Thyroid gland (tissue), 4 donors: ENCODE results near the gene ITCH. TPM values are rescaled to one million over a fixed set of nuclear protein-coding genes. Genes with fewer than 3 reads are reported as not detected.
A peak's percentile ranks its signal among the peaks of the same experiment; 100 is the strongest.
"Not testable (repeated sequence)": the region's sequence is repeated elsewhere in the genome, so short reads cannot be mapped to it uniquely, and the experiment has no call there.

Experiments used
- DNase-seq, 2 donors: peaks; one replicate each; pipeline ENCODE4 v3.0.0-alpha.2; 2019
- H3K27ac ChIP-seq, 3 donors: fragments of 200-600 bp; sonication (generic); 1 replicate in 2 of 3; 2 replicates in 1 of 3; pipeline ENCODE4 v1.5.1; 2016 to 2019; ENCODE audit warnings: mild to moderate bottlenecking in 1 of 3, moderate library complexity in 1 of 3
- H3K27me3 ChIP-seq: fragments of 200-600 bp; sonication (generic); one replicate; pipeline ENCODE4 v1.5.1; 2019
- H3K36me3 ChIP-seq, 2 donors: fragments of 200-600 bp; sonication (generic); one replicate each; pipeline ENCODE4 v1.5.1; 2016 to 2019
- H3K4me1 ChIP-seq, 2 donors: fragments of 200-600 bp; sonication (generic); one replicate each; pipeline ENCODE4 v1.5.1; 2017 to 2019
- H3K4me3 ChIP-seq, 3 donors: fragments of 200-600 bp; sonication (generic); replicated peaks in 1 of 3; 1 replicate in 2 of 3; 2 replicates in 1 of 3; pipeline ENCODE4 v1.5.1; 2016; ENCODE audit warnings: mild to moderate bottlenecking in 1 of 3
- H3K9me3 ChIP-seq: fragments of 200-600 bp; sonication (generic); one replicate; pipeline ENCODE4 v1.5.1; 2017
- POLR2A ChIP-seq, 2 donors: fragments of 450-650 bp; IDR thresholded peaks; one replicate each; pipeline ENCODE4 v1.6.1; 2017; ENCODE audit warnings: antibody characterized with exemption in 2 of 2, mild to moderate bottlenecking in 2 of 2, moderate library complexity in 1 of 2
- WGBS, 2 donors: methylation state at CpG; one replicate each; pipeline ENCODE4 v1.1.5; 2017; 5-methylcytosine and 5-hydroxymethylcytosine counted together
- intact Hi-C: fragments of 100-400 bp; cut with DNase I; formaldehyde crosslinking; loops from one replicate; pipeline ENCODE4 v1.15.1; 2023
- total RNA-seq, 4 donors: library from RNA; depleted of rRNA; stranded (reverse); fragments of >200 nt; gene quantifications; one replicate each; pipeline ENCODE4 v1.2.3, GENCODE V29; 2016
- TF ChIP-seq, protein P1 (sequence below), 6 experiments: fragments of 200-600 bp in 3 of 6; fragments of 450-650 bp in 3 of 6; sonication (generic) in 3 of 6; IDR thresholded peaks; one replicate each; pipeline ENCODE4 v1.5.1; 2016 to 2019; ENCODE audit warnings: antibody characterized with exemption in 6 of 6, mild to moderate bottlenecking in 2 of 6, inconsistent platforms in 1 of 6, moderate library complexity in 1 of 6

The ITCH gene
- total RNA-seq, 4 donors from 2014 or later: 67.5 to 120 (median 75.5) TPM

DNA sequence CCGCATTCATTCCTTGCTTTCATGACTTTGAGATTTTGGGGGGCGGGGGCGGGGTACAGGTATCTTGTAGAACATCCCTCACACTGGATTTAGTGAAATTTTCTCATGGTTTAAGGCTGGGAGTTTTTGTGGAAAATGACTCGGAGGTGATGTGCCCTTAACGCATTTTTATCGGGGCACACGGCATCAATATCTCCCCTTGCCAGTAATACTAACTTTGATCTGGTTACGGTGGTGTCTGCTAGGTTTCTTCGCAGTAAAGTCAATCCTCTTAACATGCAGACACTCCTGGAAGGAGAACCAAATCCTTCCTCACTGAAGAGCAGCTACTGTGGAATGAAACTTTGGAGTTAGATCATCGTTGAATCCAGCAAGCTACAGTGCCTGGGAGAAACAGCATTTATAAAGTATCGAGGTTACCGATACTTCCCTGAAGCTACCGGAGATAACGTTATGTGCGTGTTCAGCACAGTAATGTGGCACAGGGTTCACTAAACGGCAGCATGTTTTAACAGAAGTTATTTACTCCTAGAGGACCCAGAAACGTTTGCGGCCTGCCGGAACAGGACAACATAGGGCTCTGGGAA, 151.9 kb downstream of the ITCH start:
- H3K4me1 ChIP-seq: peaks cover 31 to 57% of the 10 kb centered on the region in 2 donors
- no peak for DNase-seq
- H3K36me3 ChIP-seq: no peaks in the 10 kb centered on the region
- H3K4me3 ChIP-seq: peak overlapping the region in 2 of 3 donors; percentile 55 to 75
- H3K27me3 ChIP-seq: no peaks in the 10 kb centered on the region
- intact Hi-C loops: no loop called here
- 21 to 26% methylated on average over 19 of the region's 19 CpGs for WGBS, 2 donors
- H3K27ac ChIP-seq: peak overlapping the region; percentile 83 to 99 (median 95)
- no peaks in the 10 kb centered on the region for H3K9me3 ChIP-seq
- no peak for TF ChIP-seq POLR2A (IDR thresholded peaks at IDR 0.05)
- TF ChIP-seq, protein P1, sequence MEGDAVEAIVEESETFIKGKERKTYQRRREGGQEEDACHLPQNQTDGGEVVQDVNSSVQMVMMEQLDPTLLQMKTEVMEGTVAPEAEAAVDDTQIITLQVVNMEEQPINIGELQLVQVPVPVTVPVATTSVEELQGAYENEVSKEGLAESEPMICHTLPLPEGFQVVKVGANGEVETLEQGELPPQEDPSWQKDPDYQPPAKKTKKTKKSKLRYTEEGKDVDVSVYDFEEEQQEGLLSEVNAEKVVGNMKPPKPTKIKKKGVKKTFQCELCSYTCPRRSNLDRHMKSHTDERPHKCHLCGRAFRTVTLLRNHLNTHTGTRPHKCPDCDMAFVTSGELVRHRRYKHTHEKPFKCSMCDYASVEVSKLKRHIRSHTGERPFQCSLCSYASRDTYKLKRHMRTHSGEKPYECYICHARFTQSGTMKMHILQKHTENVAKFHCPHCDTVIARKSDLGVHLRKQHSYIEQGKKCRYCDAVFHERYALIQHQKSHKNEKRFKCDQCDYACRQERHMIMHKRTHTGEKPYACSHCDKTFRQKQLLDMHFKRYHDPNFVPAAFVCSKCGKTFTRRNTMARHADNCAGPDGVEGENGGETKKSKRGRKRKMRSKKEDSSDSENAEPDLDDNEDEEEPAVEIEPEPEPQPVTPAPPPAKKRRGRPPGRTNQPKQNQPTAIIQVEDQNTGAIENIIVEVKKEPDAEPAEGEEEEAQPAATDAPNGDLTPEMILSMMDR (IDR thresholded peaks at IDR 0.05): no peak

DNA sequence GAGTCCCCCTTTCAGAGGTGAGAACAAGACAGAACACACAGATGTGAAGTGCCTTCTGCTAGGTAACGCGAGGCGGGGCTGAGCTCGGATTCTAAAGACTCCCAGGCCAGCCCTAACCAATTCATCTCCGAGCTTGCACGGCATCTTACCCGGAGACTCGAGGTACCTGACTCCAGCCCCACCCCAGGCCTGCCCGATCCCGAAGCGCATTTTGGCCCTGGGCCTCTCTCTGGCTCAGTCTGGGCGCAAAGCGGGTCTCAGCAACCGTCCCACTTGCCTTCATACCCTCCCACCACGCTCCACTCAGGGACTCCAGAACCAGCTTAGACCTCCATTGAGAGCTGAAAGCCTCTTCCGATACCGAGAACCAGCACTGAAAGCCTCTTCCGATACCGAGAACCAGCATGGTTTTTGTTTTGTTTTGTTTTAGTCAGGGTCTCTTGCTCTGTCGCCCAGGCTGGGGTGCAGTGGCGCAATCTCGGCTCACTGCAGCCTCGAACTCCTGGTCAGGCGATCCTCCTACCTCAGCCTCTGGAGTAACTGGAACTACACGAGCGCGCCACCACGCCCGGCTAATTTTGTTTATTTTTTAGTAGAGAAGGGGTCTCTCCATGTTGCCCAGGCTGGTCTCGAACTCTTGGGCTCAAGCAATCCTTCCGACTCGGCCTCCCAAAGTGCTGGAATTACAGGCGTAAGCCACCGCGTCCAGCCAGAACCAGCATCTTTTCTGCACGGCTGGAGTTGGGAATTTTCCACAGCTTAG, 152.6 kb downstream of the ITCH start:
- H3K27me3 ChIP-seq: no peaks in the 10 kb centered on the region
- peak; percentile 85 for DNase-seq
- H3K36me3 ChIP-seq: no peaks in the 10 kb centered on the region
- peak overlapping the region in 2 of 3 donors; percentile 55 to 75 for H3K4me3 ChIP-seq
- 2% methylated on average over 26 to 35 of the region's 36 CpGs for WGBS, 2 donors
- peaks cover 31 to 55% of the 10 kb centered on the region in 2 donors for H3K4me1 ChIP-seq
- no peaks in the 10 kb centered on the region for H3K9me3 ChIP-seq
- TF ChIP-seq POLR2A (IDR thresholded peaks at IDR 0.05): peak in 1 of 2 donors; percentile 47
- TF ChIP-seq, protein P1 (IDR thresholded peaks at IDR 0.05): no peak
- intact Hi-C loops: no loop called here
- peak overlapping the region; percentile 83 to 99 (median 95) for H3K27ac ChIP-seq

DNA sequence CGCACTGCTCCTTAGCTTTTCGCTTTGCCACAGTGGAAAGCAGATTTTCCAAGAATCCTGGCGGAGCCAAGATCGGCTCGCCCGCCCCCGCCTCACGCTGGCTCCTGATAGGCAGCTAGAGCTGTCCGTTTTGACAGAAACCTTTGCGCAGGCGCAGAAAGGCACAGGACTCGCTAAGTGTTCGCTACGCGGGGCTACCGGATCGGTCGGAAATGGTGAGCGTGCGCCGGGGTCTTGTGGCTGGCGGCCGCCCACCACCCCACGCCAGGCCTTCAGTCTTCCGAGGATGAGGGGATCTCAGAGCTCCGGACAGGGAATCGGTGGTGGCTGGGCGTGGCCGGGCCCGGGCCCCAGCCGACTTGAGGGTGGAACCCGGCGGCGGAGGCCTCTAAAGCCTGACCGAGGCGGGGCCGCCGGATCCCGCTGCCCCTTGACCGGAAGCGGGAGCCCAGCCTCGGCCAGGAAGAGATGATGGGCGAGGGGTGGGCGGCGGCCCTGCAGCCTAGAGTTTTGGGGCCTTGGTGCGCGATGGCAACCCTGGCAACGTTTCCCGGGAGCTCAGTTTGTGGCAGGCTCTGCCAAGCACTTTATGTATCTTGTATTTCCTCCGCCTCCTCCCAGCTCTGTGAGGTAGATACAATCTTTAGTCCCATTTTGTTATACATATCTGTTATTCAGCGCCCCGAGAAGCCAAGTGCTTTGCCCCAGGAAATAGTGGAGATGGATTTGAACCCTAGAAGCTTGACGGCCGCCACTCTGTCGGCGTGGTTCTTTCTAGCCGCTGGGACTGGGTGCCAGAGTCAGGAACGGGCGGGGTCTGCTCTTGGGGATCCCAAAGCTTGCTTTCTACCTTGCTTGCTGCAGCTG, 153.4 kb downstream of the ITCH start, which contains the start of gene DYNLRB1:
Gene DYNLRB1, plus strand, starts transcription at position 176 of the 867 bp plus-strand sequence. Its CDS starts 37 bp downstream, at position 213.
- 0 to 1% methylated on average over 30 to 33 of the region's 59 CpGs for WGBS, 2 donors
- no peaks in the 10 kb centered on the region for H3K9me3 ChIP-seq
- intact Hi-C loops: no loop called here
- peaks cover 28 to 47% of the 10 kb centered on the region in 2 donors for H3K4me1 ChIP-seq
- no peaks in the 10 kb centered on the region for H3K27me3 ChIP-seq
- no peaks in the 10 kb centered on the region for H3K36me3 ChIP-seq
- peak within 1 kb of the TSS; percentile 55 to 77 (median 75) for H3K4me3 ChIP-seq
- peak in 1 of 2 donors; percentile 90 for TF ChIP-seq POLR2A (IDR thresholded peaks at IDR 0.05)
- TF ChIP-seq, protein P1 (IDR thresholded peaks at IDR 0.05): peak in 1 of 6 experiments; percentile 27
- peak; percentile 98 to 99 for DNase-seq
- peak within 1 kb of the TSS; percentile 83 to 99 (median 95) for H3K27ac ChIP-seq

DNA sequence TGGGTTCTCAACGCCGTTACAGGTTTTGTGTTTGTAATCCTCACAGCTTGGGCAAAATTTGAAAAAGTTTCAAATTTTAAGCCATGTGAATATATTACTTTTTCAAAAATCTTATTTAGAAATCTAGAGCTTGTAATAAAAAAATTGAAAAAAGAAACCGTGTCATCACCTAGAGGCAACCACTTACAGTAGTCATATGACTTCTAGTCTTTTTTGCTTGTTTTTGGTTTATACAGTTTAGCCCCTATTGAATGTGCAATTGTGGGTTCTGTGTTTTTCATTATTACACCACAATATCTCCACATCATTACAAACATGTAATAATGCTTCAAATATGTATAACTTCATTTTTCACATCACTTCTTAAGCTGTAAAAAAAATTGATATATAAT, 154.0 kb downstream of the ITCH start:
- no peak for DNase-seq
- Histone ChIP-seq H3K4me1 (peaks cover 23 to 40% of the 10 kb centered on the region in 2 donors), H3K36me3 (no peaks in the 10 kb centered on the region), H3K4me3 (peak overlapping the region; percentile 55 to 77 (median 75)), H3K27me3 (no peaks in the 10 kb centered on the region), H3K9me3 (no peaks in the 10 kb centered on the region), H3K27ac (peak overlapping the region in 2 of 3 donors; percentile 95 to 99)
- WGBS, 2 donors: 0% methylated on average over 3 of the region's 3 CpGs
- TF ChIP-seq POLR2A (IDR thresholded peaks at IDR 0.05): no peak
- TF ChIP-seq, protein P1 (IDR thresholded peaks at IDR 0.05): no peak
- intact Hi-C loops: no loop called here

DNA sequence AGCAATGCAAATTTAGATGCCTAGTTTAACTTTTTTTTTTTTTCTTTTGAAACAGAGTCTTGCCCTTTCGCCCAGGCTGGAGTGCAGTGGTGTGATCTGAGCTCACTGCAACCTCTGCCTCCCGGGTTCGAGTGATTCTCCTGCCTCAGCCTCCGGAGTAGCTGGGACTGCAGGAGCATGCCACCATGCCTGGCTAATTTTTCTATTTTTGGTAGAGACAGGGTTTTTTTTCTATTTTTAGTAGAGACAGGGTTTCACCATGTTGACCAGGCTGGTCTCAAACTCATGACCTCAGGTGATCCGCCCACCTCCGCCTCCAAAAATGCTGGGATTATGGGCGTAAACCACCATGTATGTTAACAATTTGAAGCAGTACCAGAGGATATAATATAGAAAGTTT, 155.8 kb downstream of the ITCH start:
- peaks cover 11 to 35% of the 10 kb centered on the region in 2 donors for H3K4me1 ChIP-seq
- H3K9me3 ChIP-seq, intact Hi-C loops, DNase-seq, H3K27ac ChIP-seq, H3K36me3 ChIP-seq, H3K4me3 ChIP-seq, H3K27me3 ChIP-seq: not testable (repeated sequence)
- WGBS, 2 donors: 94 to 97% methylated on average over 7 of the region's 7 CpGs

DNA sequence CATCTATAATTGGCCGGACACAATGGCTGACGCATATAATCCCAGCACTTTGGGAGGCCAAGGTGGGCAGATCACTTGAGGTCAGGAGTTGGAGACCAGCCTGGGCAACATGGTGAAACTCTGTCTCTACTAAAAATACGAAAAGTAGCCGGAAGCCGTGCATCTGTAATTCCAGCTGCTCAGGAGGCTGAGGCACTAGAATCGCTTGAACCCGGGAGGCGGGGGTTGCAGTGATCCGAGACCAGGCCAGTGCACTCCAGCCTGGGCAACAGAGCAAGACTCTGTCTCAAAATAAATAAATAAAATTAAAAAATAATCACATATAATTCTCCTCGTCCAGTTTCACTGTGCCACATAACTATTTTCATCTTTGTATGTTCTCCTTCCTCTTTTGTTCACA, 156.8 kb downstream of the ITCH start:
- 75 to 82% methylated on average over 10 of the region's 10 CpGs for WGBS, 2 donors
- intact Hi-C loops: not testable (repeated sequence)

More for the DNA sequence above, 156.8 kb downstream of the ITCH start:
- DNase-seq, H3K27me3 ChIP-seq, H3K9me3 ChIP-seq, H3K36me3 ChIP-seq, H3K4me3 ChIP-seq, H3K27ac ChIP-seq: not testable (repeated sequence)
- peaks cover 8 to 35% of the 10 kb centered on the region in 2 donors for H3K4me1 ChIP-seq
